HuH-7 (cell line): ENCODE data around the gene MSMP.

Experiments used
- DNase-seq: peaks from one replicate; pipeline ENCODE4 v3.0.0; 2011; ENCODE audit warnings: low spot score

MSMP gene

GRCh38 chr9:35771075-35771433 is 17.0 kb upstream of the MSMP start:
- DNase-seq = no peak

GRCh38 chr9:35769763-35770162 is 15.7 kb upstream of the MSMP start:
- DNase-seq = no peak

GRCh38 chr9:35767458-35767857 is 13.4 kb upstream of the MSMP start:
- no peak for DNase-seq

- DNase-seq = no peak
Observed at GRCh38 chr9:35766997-35767396, 12.9 kb upstream of the MSMP start.

GRCh38 chr9:35763803-35764202 is 9.7 kb upstream of the MSMP start:
- no peak for DNase-seq

- DNase-seq = no peak
Observed at GRCh38 chr9:35763181-35763580, 9.1 kb upstream of the MSMP start.

GRCh38 chr9:35760651-35761050 is 6.6 kb upstream of the MSMP start:
- DNase-seq = no peak

GRCh38 chr9:35759795-35760194 is 5.7 kb upstream of the MSMP start:
- DNase-seq = no peak

GRCh38 chr9:35758475-35759050 is 4.5 kb upstream of the MSMP start:
- no peak for DNase-seq

GRCh38 chr9:35757892-35758275 is 3.8 kb upstream of the MSMP start:
- no peak for DNase-seq

- peak; percentile 54 for DNase-seq
Observed at GRCh38 chr9:35757226-35757891, 3.3 kb upstream of the MSMP start.

- peak; percentile 74 for DNase-seq
Observed at GRCh38 chr9:35756275-35757225, 2.5 kb upstream of the MSMP start.

- DNase-seq = no peak
Observed at GRCh38 chr9:35755071-35755470, 995 bp upstream of the MSMP start.

GRCh38 chr9:35753466-35753865 is 610 bp downstream of the MSMP start:
- DNase-seq = no peak

GRCh38 chr9:35750256-35750531 is 3.9 kb downstream of the MSMP start:
- no peak for DNase-seq

GRCh38 chr9:35749515-35750255 is 4.4 kb downstream of the MSMP start:
- DNase-seq = no peak

- DNase-seq = peak; percentile 82
Observed at GRCh38 chr9:35748858-35749514, 5.1 kb downstream of the MSMP start, which contains the start of the genes GBA2 and RGP1. Gene GBA2, minus strand, starts transcription at chr9:35749228. Its CDS starts 524 bp downstream, at chr9:35748704. Gene RGP1, plus strand, starts transcription at chr9:35749287. Its CDS starts 469 bp downstream, at chr9:35749756.

- DNase-seq = no peak
Observed at GRCh38 chr9:35748242-35748857, 5.7 kb downstream of the MSMP start.

GRCh38 chr9:35746583-35746982 is 7.5 kb downstream of the MSMP start:
- no peak for DNase-seq

- DNase-seq = no peak
Observed at GRCh38 chr9:35745569-35745968, 8.5 kb downstream of the MSMP start.

- DNase-seq = no peak
Observed at GRCh38 chr9:35743880-35744518, 10.1 kb downstream of the MSMP start.
